DND-41 (cell line): ENCODE results near the gene TRHDE.

Source experiments
- CTCF ChIP-seq: IDR thresholded peaks from 2 replicates; pipeline ENCODE4 v1.5.1; 2012; ENCODE audit warnings: borderline replicate concordance, low read length, moderate library complexity, mild to moderate bottlenecking; ENCODE audit not compliant: poor library complexity, severe bottlenecking; ENCODE audit errors: extremely low read depth
- EZH2 ChIP-seq: IDR thresholded peaks from 3 replicates; pipeline ENCODE4 v1.6.1; 2012; ENCODE audit warnings: borderline replicate concordance, low read depth, mild to moderate bottlenecking, moderate library complexity, low read length, inconsistent platforms; ENCODE audit not compliant: severe bottlenecking

- TF ChIP-seq EZH2 (no peak), CTCF (no peak)
These were observed 66.3 kb downstream of the TRHDE start for GRCh38 chr12:72338437-72338836.
